Measurements from ENCODE around the gene STK24. TPM values are rescaled to one million over a fixed set of nuclear protein-coding genes. Genes with fewer than 3 reads are reported as not detected.

STK24 gene
- polyA plus RNA-seq, 2 donors, result 104 to 122 TPM

GRCh38 chr13:98407575-98407974, 169.3 kb downstream of the STK24 start:
- H3K4me1 ChIP-seq (ENCODE audit: control insufficient read depth in 2 of 2, insufficient read depth in 2 of 2, low read length in 1 of 2), result no peaks in the 10 kb centered on the region
- WGBS, 2 donors, result 94 to 95% methylated on average over 4 of the region's 4 CpGs

GRCh38 chr13:98406971-98407370, 169.9 kb downstream of the STK24 start:
- H3K4me1 ChIP-seq (ENCODE audit: control insufficient read depth in 2 of 2, insufficient read depth in 2 of 2, low read length in 1 of 2), result no peaks in the 10 kb centered on the region
- H3K27ac ChIP-seq (ENCODE audit: low read depth in 2 of 2, low read length in 1 of 2), result no peak overlapping the region
- H3K4me3 ChIP-seq (ENCODE audit: low read depth in 1 of 2, low read length in 2 of 2), result no peak overlapping the region
- H3K9me3 ChIP-seq (ENCODE audit: control insufficient read depth in 2 of 2, insufficient read depth in 1 of 2, low read depth in 1 of 2, low read length in 1 of 2), result no peaks in the 10 kb centered on the region
- 95 to 97% methylated on average over 9 of the region's 9 CpGs for WGBS, 2 donors
- H3K36me3 ChIP-seq (ENCODE audit: control insufficient read depth in 2 of 2, insufficient read depth in 2 of 2, low read length in 1 of 2), result peaks cover 0 to 3% of the 10 kb centered on the region in 2 donors
- no peaks in the 10 kb centered on the region for H3K27me3 ChIP-seq (ENCODE audit: control insufficient read depth in 1 of 2, insufficient read depth in 2 of 2, low read length in 2 of 2)

More at GRCh38 chr13:98407575-98407974, 169.3 kb downstream of the STK24 start:
- Histone ChIP-seq H3K27me3 (ENCODE audit: control insufficient read depth in 1 of 2, insufficient read depth in 2 of 2, low read length in 2 of 2) (no peaks in the 10 kb centered on the region), H3K9me3 (ENCODE audit: control insufficient read depth in 2 of 2, insufficient read depth in 1 of 2, low read depth in 1 of 2, low read length in 1 of 2) (no peaks in the 10 kb centered on the region), H3K27ac (ENCODE audit: low read depth in 2 of 2, low read length in 1 of 2) (no peak overlapping the region), H3K36me3 (ENCODE audit: control insufficient read depth in 2 of 2, insufficient read depth in 2 of 2, low read length in 1 of 2) (peaks cover 0 to 3% of the 10 kb centered on the region in 2 donors), H3K4me3 (ENCODE audit: low read depth in 1 of 2, low read length in 2 of 2) (no peak overlapping the region)

- peaks cover 0 to 3% of the 10 kb centered on the region in 2 donors for H3K36me3 ChIP-seq (ENCODE audit: control insufficient read depth in 2 of 2, insufficient read depth in 2 of 2, low read length in 1 of 2)
- no peak overlapping the region for H3K27ac ChIP-seq (ENCODE audit: low read depth in 2 of 2, low read length in 1 of 2)
- no peaks in the 10 kb centered on the region for H3K9me3 ChIP-seq (ENCODE audit: control insufficient read depth in 2 of 2, insufficient read depth in 1 of 2, low read depth in 1 of 2, low read length in 1 of 2)
- no peak overlapping the region for H3K4me3 ChIP-seq (ENCODE audit: low read depth in 1 of 2, low read length in 2 of 2)
- H3K4me1 ChIP-seq (ENCODE audit: control insufficient read depth in 2 of 2, insufficient read depth in 2 of 2, low read length in 1 of 2), result no peaks in the 10 kb centered on the region
- WGBS, 2 donors, result 77 to 88% methylated on average over 9 of the region's 9 CpGs
- no peaks in the 10 kb centered on the region for H3K27me3 ChIP-seq (ENCODE audit: control insufficient read depth in 1 of 2, insufficient read depth in 2 of 2, low read length in 2 of 2)
These were observed 170.5 kb downstream of the STK24 start for GRCh38 chr13:98406427-98406826.

- peaks cover 0 to 3% of the 10 kb centered on the region in 2 donors for H3K36me3 ChIP-seq (ENCODE audit: control insufficient read depth in 2 of 2, insufficient read depth in 2 of 2, low read length in 1 of 2)
- H3K27ac ChIP-seq (ENCODE audit: low read depth in 2 of 2, low read length in 1 of 2), result no peak overlapping the region
- WGBS, 2 donors, result 57 to 70% methylated on average over 8 of the region's 8 CpGs
- H3K4me3 ChIP-seq (ENCODE audit: low read depth in 1 of 2, low read length in 2 of 2), result no peak overlapping the region
- no peaks in the 10 kb centered on the region for H3K4me1 ChIP-seq (ENCODE audit: control insufficient read depth in 2 of 2, insufficient read depth in 2 of 2, low read length in 1 of 2)
- H3K27me3 ChIP-seq (ENCODE audit: control insufficient read depth in 1 of 2, insufficient read depth in 2 of 2, low read length in 2 of 2), result no peaks in the 10 kb centered on the region
- H3K9me3 ChIP-seq (ENCODE audit: control insufficient read depth in 2 of 2, insufficient read depth in 1 of 2, low read depth in 1 of 2, low read length in 1 of 2), result no peaks in the 10 kb centered on the region
These were observed 171.1 kb downstream of the STK24 start for GRCh38 chr13:98405690-98406344.

GRCh38 chr13:98405107-98405571, 171.8 kb downstream of the STK24 start:
- Histone ChIP-seq H3K36me3 (ENCODE audit: control insufficient read depth in 2 of 2, insufficient read depth in 2 of 2, low read length in 1 of 2) (peaks cover 0 to 3% of the 10 kb centered on the region in 2 donors), H3K4me1 (ENCODE audit: control insufficient read depth in 2 of 2, insufficient read depth in 2 of 2, low read length in 1 of 2) (no peaks in the 10 kb centered on the region), H3K9me3 (ENCODE audit: control insufficient read depth in 2 of 2, insufficient read depth in 1 of 2, low read depth in 1 of 2, low read length in 1 of 2) (no peaks in the 10 kb centered on the region), H3K27ac (ENCODE audit: low read depth in 2 of 2, low read length in 1 of 2) (no peak overlapping the region), H3K4me3 (ENCODE audit: low read depth in 1 of 2, low read length in 2 of 2) (no peak overlapping the region), H3K27me3 (ENCODE audit: control insufficient read depth in 1 of 2, insufficient read depth in 2 of 2, low read length in 2 of 2) (no peaks in the 10 kb centered on the region)
- WGBS, 2 donors, result 60 to 61% methylated on average over 7 of the region's 7 CpGs

- 92 to 94% methylated on average over 2 of the region's 2 CpGs for WGBS, 2 donors
- Histone ChIP-seq H3K4me3 (ENCODE audit: low read depth in 1 of 2, low read length in 2 of 2) (no peak overlapping the region), H3K27me3 (ENCODE audit: control insufficient read depth in 1 of 2, insufficient read depth in 2 of 2, low read length in 2 of 2) (no peaks in the 10 kb centered on the region)
These were observed 173.8 kb downstream of the STK24 start for GRCh38 chr13:98403076-98403475.

GRCh38 chr13:98401934-98402333, 175.0 kb downstream of the STK24 start:
- Histone ChIP-seq H3K4me1 (ENCODE audit: control insufficient read depth in 2 of 2, insufficient read depth in 2 of 2, low read length in 1 of 2) (no peaks in the 10 kb centered on the region), H3K36me3 (ENCODE audit: control insufficient read depth in 2 of 2, insufficient read depth in 2 of 2, low read length in 1 of 2) (peaks cover 0 to 3% of the 10 kb centered on the region in 2 donors), H3K9me3 (ENCODE audit: control insufficient read depth in 2 of 2, insufficient read depth in 1 of 2, low read depth in 1 of 2, low read length in 1 of 2) (no peaks in the 10 kb centered on the region), H3K27ac (ENCODE audit: low read depth in 2 of 2, low read length in 1 of 2) (no peak overlapping the region), H3K27me3 (ENCODE audit: control insufficient read depth in 1 of 2, insufficient read depth in 2 of 2, low read length in 2 of 2) (no peaks in the 10 kb centered on the region), H3K4me3 (ENCODE audit: low read depth in 1 of 2, low read length in 2 of 2) (no peak overlapping the region)
- WGBS, 2 donors, result 84 to 90% methylated on average over 13 of the region's 13 CpGs

More at GRCh38 chr13:98403076-98403475, 173.8 kb downstream of the STK24 start:
- no peaks in the 10 kb centered on the region for H3K9me3 ChIP-seq (ENCODE audit: control insufficient read depth in 2 of 2, insufficient read depth in 1 of 2, low read depth in 1 of 2, low read length in 1 of 2)
- H3K36me3 ChIP-seq (ENCODE audit: control insufficient read depth in 2 of 2, insufficient read depth in 2 of 2, low read length in 1 of 2), result peaks cover 0 to 3% of the 10 kb centered on the region in 2 donors
- no peak overlapping the region for H3K27ac ChIP-seq (ENCODE audit: low read depth in 2 of 2, low read length in 1 of 2)
- H3K4me1 ChIP-seq (ENCODE audit: control insufficient read depth in 2 of 2, insufficient read depth in 2 of 2, low read length in 1 of 2), result no peaks in the 10 kb centered on the region

- 66 to 75% methylated on average over 4 of the region's 4 CpGs for WGBS, 2 donors
- Histone ChIP-seq H3K9me3 (ENCODE audit: control insufficient read depth in 2 of 2, insufficient read depth in 1 of 2, low read depth in 1 of 2, low read length in 1 of 2) (no peaks in the 10 kb centered on the region), H3K36me3 (ENCODE audit: control insufficient read depth in 2 of 2, insufficient read depth in 2 of 2, low read length in 1 of 2) (peaks cover 0 to 3% of the 10 kb centered on the region in 2 donors), H3K27me3 (ENCODE audit: control insufficient read depth in 1 of 2, insufficient read depth in 2 of 2, low read length in 2 of 2) (no peaks in the 10 kb centered on the region), H3K27ac (ENCODE audit: low read depth in 2 of 2, low read length in 1 of 2) (no peak overlapping the region), H3K4me3 (ENCODE audit: low read depth in 1 of 2, low read length in 2 of 2) (no peak overlapping the region), H3K4me1 (ENCODE audit: control insufficient read depth in 2 of 2, insufficient read depth in 2 of 2, low read length in 1 of 2) (no peaks in the 10 kb centered on the region)
These were observed 177.2 kb downstream of the STK24 start for GRCh38 chr13:98399756-98400155.

- Histone ChIP-seq H3K4me1 (ENCODE audit: control insufficient read depth in 2 of 2, insufficient read depth in 2 of 2, low read length in 1 of 2) (no peaks in the 10 kb centered on the region), H3K36me3 (ENCODE audit: control insufficient read depth in 2 of 2, insufficient read depth in 2 of 2, low read length in 1 of 2) (peaks cover 0 to 3% of the 10 kb centered on the region in 2 donors), H3K9me3 (ENCODE audit: control insufficient read depth in 2 of 2, insufficient read depth in 1 of 2, low read depth in 1 of 2, low read length in 1 of 2) (no peaks in the 10 kb centered on the region), H3K27ac (ENCODE audit: low read depth in 2 of 2, low read length in 1 of 2) (no peak overlapping the region), H3K27me3 (ENCODE audit: control insufficient read depth in 1 of 2, insufficient read depth in 2 of 2, low read length in 2 of 2) (no peaks in the 10 kb centered on the region), H3K4me3 (ENCODE audit: low read depth in 1 of 2, low read length in 2 of 2) (no peak overlapping the region)
- WGBS, 2 donors, result 78 to 84% methylated on average over 5 of the region's 5 CpGs
These were observed 178.3 kb downstream of the STK24 start for GRCh38 chr13:98398581-98398980.

- H3K27me3 ChIP-seq (ENCODE audit: control insufficient read depth in 1 of 2, insufficient read depth in 2 of 2, low read length in 2 of 2), result no peaks in the 10 kb centered on the region
- 77 to 84% methylated on average over 7 of the region's 7 CpGs for WGBS, 2 donors
- no peak overlapping the region for H3K4me3 ChIP-seq (ENCODE audit: low read depth in 1 of 2, low read length in 2 of 2)
- H3K27ac ChIP-seq (ENCODE audit: low read depth in 2 of 2, low read length in 1 of 2), result no peak overlapping the region
- no peaks in the 10 kb centered on the region for H3K9me3 ChIP-seq (ENCODE audit: control insufficient read depth in 2 of 2, insufficient read depth in 1 of 2, low read depth in 1 of 2, low read length in 1 of 2)
- no peaks in the 10 kb centered on the region for H3K4me1 ChIP-seq (ENCODE audit: control insufficient read depth in 2 of 2, insufficient read depth in 2 of 2, low read length in 1 of 2)
- H3K36me3 ChIP-seq (ENCODE audit: control insufficient read depth in 2 of 2, insufficient read depth in 2 of 2, low read length in 1 of 2), result no peaks in the 10 kb centered on the region
These were observed 179.0 kb downstream of the STK24 start for GRCh38 chr13:98397861-98398260.
